Activated CD4-positive, alpha-beta memory T cell treated with anti-CD3 and anti-CD28 coated beads for 36 hours (primary cell): Measurements from ENCODE around the gene RAET1G. TPM values are rescaled to one million over a fixed set of nuclear protein-coding genes. Genes with fewer than 3 reads are reported as not detected.
"Not testable (repeated sequence)": the region's sequence is repeated elsewhere in the genome, so short reads cannot be mapped to it uniquely, and the experiment has no call there.

Source experiments
- CTCF ChIA-PET: fragments of 350-600 bp; sonication (Branson Sonifier 250); formaldehyde crosslinking; loops from one replicate; lab custom pipeline; 2021; ENCODE audit warnings: antibody characterized with exemption, inconsistent platforms; lab: Charles Lee
- POLR2A ChIA-PET: fragments of 350-600 bp; sonication (Branson Sonifier 250); formaldehyde crosslinking; loops from one replicate; lab custom pipeline; 2021; ENCODE audit warnings: antibody characterized with exemption; lab: Charles Lee
- DNase-seq: peaks from one replicate; pipeline ENCODE4 v3.0.0-alpha.2; 2020
- H3K27ac Mint-ChIP-seq: one replicate; pipeline ENCODE4 v1.8.0; 2021; ENCODE audit warnings: mixed read lengths
- H3K27me3 Mint-ChIP-seq: one replicate; pipeline ENCODE4 v1.8.0; 2021; ENCODE audit warnings: mixed read lengths
- H3K36me3 Mint-ChIP-seq: one replicate; pipeline ENCODE4 v1.8.0; 2021; ENCODE audit warnings: mixed read lengths
- H3K4me1 Mint-ChIP-seq: one replicate; pipeline ENCODE4 v1.8.0; 2021; ENCODE audit warnings: low read depth, mixed read lengths
- H3K4me3 Mint-ChIP-seq: one replicate; pipeline ENCODE4 v1.8.0; 2021; ENCODE audit warnings: mild to moderate bottlenecking, mixed read lengths
- H3K9me3 Mint-ChIP-seq: one replicate; pipeline ENCODE4 v1.8.0; 2021; ENCODE audit warnings: mixed read lengths
- intact Hi-C: fragments of 100-400 bp; cut with micrococcal nuclease; formaldehyde crosslinking; loops from one replicate; pipeline ENCODE4 v1.15.1; 2023
- total RNA-seq, 2 experiments: library from RNA; stranded (reverse); gene quantifications; one replicate each; pipeline ENCODE4 v1.2.3, GENCODE V29; 2021

RAET1G gene
- total RNA-seq, 2 experiments from 2014 or later, result not detected

DNA sequence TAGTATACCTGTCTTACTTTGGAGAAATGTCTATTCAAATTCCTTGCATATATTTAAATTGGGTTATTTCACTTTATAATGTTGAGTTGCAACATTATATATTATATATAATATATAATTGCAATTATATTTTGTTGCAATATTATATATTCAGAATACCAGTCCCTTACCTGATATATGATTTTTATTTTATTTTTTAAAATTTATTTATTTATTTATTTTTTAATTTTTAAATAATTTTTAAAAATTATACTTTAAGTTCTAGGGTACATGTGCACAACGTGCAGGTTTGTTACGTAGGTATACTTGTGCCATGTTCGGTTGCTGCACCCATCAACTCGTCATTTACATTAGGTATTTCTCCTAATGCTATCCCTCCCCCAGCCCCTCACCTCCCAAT, 4.1 kb upstream of the RAET1G start:
- H3K27ac Mint-ChIP-seq, POLR2A ChIA-PET, H3K36me3 Mint-ChIP-seq, H3K4me3 Mint-ChIP-seq, H3K9me3 Mint-ChIP-seq, DNase-seq: not testable (repeated sequence)
- CTCF ChIA-PET, result interaction anchor here (0.7 to 1.8 kb wide), 4 partner anchors 21 to 96 kb away, joined by 3 to 5 read pairs (median 4); no protein-coding TSS in a partner anchor
- H3K4me1 Mint-ChIP-seq, result peaks cover 23% of the 10 kb centered on the region
- intact Hi-C loops, result loop anchor here (5.0 kb wide), 1 partner anchor 360 kb away; the partner anchor contains the start of gene GINM1
- H3K27me3 Mint-ChIP-seq, result peaks cover 81% of the 10 kb centered on the region

- intact Hi-C loops, result loop anchor here (1.0 to 5.0 kb wide), 4 partner anchors 62 to 359 kb away; partner anchors contain the start of genes GINM1 and LRP11
- H3K9me3 Mint-ChIP-seq, result no peaks in the 10 kb centered on the region
- H3K36me3 Mint-ChIP-seq, result no peaks in the 10 kb centered on the region
Measured at GRCh38 chr6:149925974-149926777, 3.3 kb upstream of the RAET1G start.

GRCh38 chr6:149925253-149925973, 2.5 kb upstream of the RAET1G start:
- Mint-ChIP-seq H3K4me1 (peaks cover 26% of the 10 kb centered on the region), H3K4me3 (peak overlapping the region; percentile 24), H3K27ac (no peak overlapping the region), H3K9me3 (no peaks in the 10 kb centered on the region), H3K27me3 (peaks cover 83% of the 10 kb centered on the region), H3K36me3 (no peaks in the 10 kb centered on the region)
- DNase-seq, result no peak
- intact Hi-C loops, result loop anchor here (5.0 kb wide), 1 partner anchor 358 kb away; the partner anchor contains the start of gene GINM1
- CTCF ChIA-PET, result interaction anchor here (0.6 to 2.5 kb wide), 6 partner anchors 59 to 470 kb away, joined by 3 to 30 read pairs (median 4); no protein-coding TSS in a partner anchor
- POLR2A ChIA-PET, result no interaction called here

More at GRCh38 chr6:149925974-149926777, 3.3 kb upstream of the RAET1G start:
- no peak overlapping the region for H3K27ac Mint-ChIP-seq
- H3K27me3 Mint-ChIP-seq, result peaks cover 83% of the 10 kb centered on the region
- peaks cover 26% of the 10 kb centered on the region for H3K4me1 Mint-ChIP-seq
- ChIA-PET CTCF (interaction anchor here (0.7 to 2.5 kb wide), 6 partner anchors 20 to 95 kb away, joined by 3 to 30 read pairs (median 4); no protein-coding TSS in a partner anchor), POLR2A (no interaction called here)
- H3K4me3 Mint-ChIP-seq, result peak overlapping the region; percentile 51
- peak; percentile 90 for DNase-seq

GRCh38 chr6:149924933-149925252, 2.0 kb upstream of the RAET1G start:
- POLR2A ChIA-PET, result no interaction called here
- no peak overlapping the region for H3K4me3 Mint-ChIP-seq

GRCh38 chr6:149924206-149924932, 1.4 kb upstream of the RAET1G start:
- CTCF ChIA-PET, result interaction anchor here (0.6 to 2.5 kb wide), 7 partner anchors 58 to 95 kb away, joined by 3 to 30 read pairs (median 4); no protein-coding TSS in a partner anchor
- intact Hi-C loops, result loop anchor here (5.0 kb wide), 2 partner anchors 207 to 377 kb away; partner anchors contain the start of genes LATS1 and PPIL4
- Mint-ChIP-seq H3K9me3 (no peaks in the 10 kb centered on the region), H3K27ac (no peak overlapping the region), H3K4me1 (peaks cover 26% of the 10 kb centered on the region), H3K27me3 (peaks cover 80% of the 10 kb centered on the region), H3K4me3 (no peak overlapping the region), H3K36me3 (no peaks in the 10 kb centered on the region)
- POLR2A ChIA-PET, result no interaction called here
- DNase-seq, result no peak

More at GRCh38 chr6:149924933-149925252, 2.0 kb upstream of the RAET1G start:
- Mint-ChIP-seq H3K36me3 (no peaks in the 10 kb centered on the region), H3K27me3 (peaks cover 83% of the 10 kb centered on the region), H3K9me3 (no peaks in the 10 kb centered on the region), H3K4me1 (peaks cover 26% of the 10 kb centered on the region), H3K27ac (no peak overlapping the region)
- no peak for DNase-seq
- CTCF ChIA-PET, result interaction anchor here (0.6 to 2.5 kb wide), 8 partner anchors 58 to 470 kb away, joined by 3 to 30 read pairs (median 4); no protein-coding TSS in a partner anchor
- intact Hi-C loops, result loop anchor here (5.0 kb wide), 3 partner anchors 208 to 378 kb away; partner anchors contain the start of genes GINM1, LATS1 and PPIL4

GRCh38 chr6:149923327-149923986, 536 bp upstream of the RAET1G start:
- Mint-ChIP-seq H3K27me3 (peaks cover 71% of the 10 kb centered on the region), H3K4me3 (peak overlapping the region; percentile 75), H3K4me1 (peaks cover 26% of the 10 kb centered on the region), H3K9me3 (no peaks in the 10 kb centered on the region), H3K27ac (no peak overlapping the region), H3K36me3 (no peaks in the 10 kb centered on the region)
- no peak for DNase-seq
- intact Hi-C loops, result loop anchor here (5.0 kb wide), 2 partner anchors 206 to 376 kb away; partner anchors contain the start of genes LATS1 and PPIL4
- ChIA-PET CTCF (interaction anchor here (1.1 to 2.5 kb wide), 3 partner anchors 87 to 96 kb away, joined by 3 to 30 read pairs (median 4); no protein-coding TSS in a partner anchor), POLR2A (no interaction called here)

GRCh38 chr6:149922091-149922490, 830 bp downstream of the RAET1G start:
- H3K27ac Mint-ChIP-seq, CTCF ChIA-PET: not testable (repeated sequence)

GRCh38 chr6:149921361-149921760, 1.6 kb downstream of the RAET1G start:
- Mint-ChIP-seq H3K4me3 (no peak overlapping the region), H3K27ac (no peak overlapping the region), H3K9me3 (no peaks in the 10 kb centered on the region), H3K36me3 (no peaks in the 10 kb centered on the region), H3K4me1 (peaks cover 24% of the 10 kb centered on the region), H3K27me3 (peaks cover 54% of the 10 kb centered on the region)
- POLR2A ChIA-PET, result no interaction called here
- no peak for DNase-seq
- CTCF ChIA-PET, result interaction anchor here (1.0 kb wide), 1 partner anchor 81 kb away, joined by 3 read pairs; no protein-coding TSS in a partner anchor
- intact Hi-C loops, result loop anchor here (5.0 kb wide), 2 partner anchors 204 to 374 kb away; partner anchors contain the start of genes LATS1 and PPIL4

More at GRCh38 chr6:149922091-149922490, 830 bp downstream of the RAET1G start:
- Mint-ChIP-seq H3K4me1 (peaks cover 26% of the 10 kb centered on the region), H3K27me3 (peaks cover 58% of the 10 kb centered on the region), H3K4me3 (peak overlapping the region; percentile 4)
- H3K9me3 Mint-ChIP-seq, POLR2A ChIA-PET, DNase-seq, H3K36me3 Mint-ChIP-seq: not testable (repeated sequence)
- intact Hi-C loops, result loop anchor here (5.0 kb wide), 2 partner anchors 205 to 375 kb away; partner anchors contain the start of genes LATS1 and PPIL4

DNA sequence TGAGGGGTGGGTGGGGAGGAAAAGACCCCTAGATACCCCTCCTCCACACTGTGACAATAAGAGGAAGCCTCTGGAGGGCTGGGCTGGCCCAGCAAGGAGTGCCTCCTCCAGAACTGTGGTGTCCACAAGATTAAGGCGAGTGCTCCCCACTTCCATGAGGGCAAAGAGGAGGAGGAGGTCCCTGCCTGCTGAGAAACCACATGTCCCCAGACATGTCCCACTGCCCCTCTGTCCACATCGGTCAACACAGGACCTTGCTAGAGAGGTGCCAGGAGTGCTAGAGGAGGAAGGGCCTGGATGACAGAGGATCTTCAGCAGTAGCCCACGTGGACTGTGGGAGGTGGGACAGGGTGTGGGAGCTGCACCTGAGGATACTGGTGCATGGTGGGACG, 3.1 kb downstream of the RAET1G start:
- peaks cover 44% of the 10 kb centered on the region for H3K27me3 Mint-ChIP-seq
- H3K9me3 Mint-ChIP-seq, result no peaks in the 10 kb centered on the region
- no peak overlapping the region for H3K4me3 Mint-ChIP-seq
- intact Hi-C loops, result loop anchor here (5.0 kb wide), 2 partner anchors 203 to 373 kb away; partner anchors contain the start of genes LATS1 and PPIL4
- peaks cover 19% of the 10 kb centered on the region for H3K4me1 Mint-ChIP-seq
- ChIA-PET CTCF (interaction anchor here (0.6 kb wide), 1 partner anchor 1402 kb away, joined by 3 read pairs; no protein-coding TSS in a partner anchor), POLR2A (no interaction called here)
- H3K27ac Mint-ChIP-seq, result no peak overlapping the region
- no peak for DNase-seq
- no peaks in the 10 kb centered on the region for H3K36me3 Mint-ChIP-seq

DNA sequence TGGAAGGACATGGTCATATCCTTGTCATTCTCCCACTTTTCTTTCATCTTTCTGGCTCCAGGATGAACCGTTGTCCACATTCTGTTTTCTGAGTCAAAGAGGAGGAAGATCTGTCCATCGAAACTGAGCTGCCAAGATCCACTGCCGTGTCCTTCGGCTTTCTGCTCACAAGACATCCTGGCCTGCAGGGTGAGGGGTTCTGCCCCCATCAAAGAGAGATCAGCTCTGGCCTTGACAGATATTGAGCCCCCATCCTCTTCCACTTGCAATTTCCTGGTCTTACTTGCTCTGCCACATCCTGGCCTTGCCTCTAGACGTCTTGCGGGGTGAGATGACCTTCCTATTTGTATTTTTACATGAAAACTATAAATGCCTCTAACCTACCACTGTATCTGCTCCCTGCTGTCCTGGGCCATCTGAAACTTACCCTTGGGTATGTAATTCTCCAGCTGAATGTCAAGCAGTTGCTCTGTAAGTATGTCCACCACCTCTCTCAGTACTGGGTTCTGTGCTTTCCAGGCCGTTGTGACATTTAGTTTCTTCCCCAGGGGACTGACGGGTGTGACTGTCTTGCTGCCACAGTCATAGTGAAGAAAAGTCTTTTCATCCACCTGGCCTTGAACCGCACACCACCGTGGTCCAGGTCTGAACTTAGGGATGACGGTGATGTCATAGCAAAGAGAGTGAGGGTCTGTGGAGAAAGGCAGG, 3.6 kb downstream of the RAET1G start:
- H3K9me3 Mint-ChIP-seq, CTCF ChIA-PET: not testable (repeated sequence)

More for the DNA sequence above, 3.6 kb downstream of the RAET1G start:
- H3K36me3 Mint-ChIP-seq, intact Hi-C loops, POLR2A ChIA-PET, H3K27ac Mint-ChIP-seq, H3K4me3 Mint-ChIP-seq, DNase-seq: not testable (repeated sequence)
- H3K27me3 Mint-ChIP-seq, result peaks cover 38% of the 10 kb centered on the region
- peaks cover 18% of the 10 kb centered on the region for H3K4me1 Mint-ChIP-seq
